Inflammatory macrophage treated with lipopolysaccharide for 1 hour (primary cell): ENCODE measurements around the gene SH3BP5L.
A peak's percentile ranks its signal among the peaks of the same experiment; 100 is the strongest.

Experiments used
- DNase-seq, 2 donors: peaks; one replicate each; pipeline ENCODE4 v3.0.0-alpha.2; 2020 to 2022

The SH3BP5L gene

DNA sequence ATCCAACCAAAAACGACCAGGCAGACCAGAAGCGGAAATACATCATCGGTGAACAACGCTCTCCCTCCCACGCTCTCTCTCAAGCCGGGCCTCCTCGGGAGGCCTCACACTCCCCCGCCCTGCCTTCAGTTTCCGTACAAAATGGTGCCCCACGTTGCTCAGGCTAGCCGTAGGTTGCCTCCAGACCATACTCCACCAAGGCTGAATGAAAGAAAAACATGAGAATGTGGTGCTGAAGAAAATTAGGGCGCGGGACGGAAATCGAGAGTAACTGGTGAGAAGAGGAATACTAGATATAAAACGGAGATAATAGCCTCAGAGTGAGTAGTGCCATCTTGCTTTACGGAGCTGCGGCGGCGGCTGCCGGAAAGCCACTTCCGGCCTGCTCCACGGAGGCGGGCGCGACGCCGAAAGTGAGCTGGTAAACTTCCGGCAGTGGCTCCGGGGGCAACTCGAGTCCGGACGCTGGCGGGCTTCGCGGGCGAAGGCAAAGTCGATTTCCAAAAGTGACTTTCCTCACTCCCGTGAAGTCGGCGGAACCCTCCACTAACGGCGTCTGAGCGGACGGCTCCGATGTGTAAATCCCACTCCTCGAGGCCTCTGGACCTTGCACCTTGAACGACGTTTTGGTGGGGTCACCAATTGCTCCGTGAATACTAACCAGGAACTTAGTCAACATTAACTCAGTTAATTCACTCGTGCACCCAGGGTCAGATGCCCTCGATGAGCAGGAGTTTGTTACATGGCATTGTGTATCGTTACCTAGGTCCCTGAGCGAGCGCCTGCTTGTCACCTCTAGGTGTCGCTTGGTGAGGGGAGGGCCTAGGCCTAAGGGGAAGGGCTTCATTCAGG is at the start of gene SH3BP5L:
Gene SH3BP5L (minus strand): TSS at position 7 of the 852 bp plus-strand sequence. CDS start 980 bp downstream, outside the sequence.
- peak; percentile 96 to 97 for DNase-seq

DNA sequence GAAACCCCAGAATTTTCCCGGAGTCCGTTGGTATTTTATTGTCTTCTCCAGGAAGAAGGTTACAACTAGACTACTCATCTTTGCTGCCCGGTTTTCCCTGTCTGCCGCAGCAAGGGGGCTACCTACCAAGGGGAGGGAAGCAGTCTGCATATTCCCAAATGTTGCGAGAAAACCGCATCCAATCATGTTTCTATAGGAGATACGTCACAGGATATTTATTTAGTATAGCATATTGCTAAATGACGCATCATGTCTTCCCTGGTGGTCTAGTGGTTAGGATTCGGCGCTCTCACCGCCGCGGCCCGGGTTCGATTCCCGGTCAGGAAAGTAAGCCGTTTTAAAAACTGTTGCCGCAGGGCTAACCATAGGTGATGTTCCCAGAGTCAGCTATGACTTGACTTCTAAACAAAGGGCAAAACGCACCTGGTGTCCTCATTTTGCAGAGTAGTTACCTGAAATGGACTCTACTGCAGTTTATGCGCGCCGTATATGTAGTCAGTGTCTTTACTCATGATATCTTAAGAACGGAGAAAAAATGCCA is 48.3 kb upstream of the SH3BP5L start:
- DNase-seq: peak in 1 of 2 donors; percentile 95

DNA sequence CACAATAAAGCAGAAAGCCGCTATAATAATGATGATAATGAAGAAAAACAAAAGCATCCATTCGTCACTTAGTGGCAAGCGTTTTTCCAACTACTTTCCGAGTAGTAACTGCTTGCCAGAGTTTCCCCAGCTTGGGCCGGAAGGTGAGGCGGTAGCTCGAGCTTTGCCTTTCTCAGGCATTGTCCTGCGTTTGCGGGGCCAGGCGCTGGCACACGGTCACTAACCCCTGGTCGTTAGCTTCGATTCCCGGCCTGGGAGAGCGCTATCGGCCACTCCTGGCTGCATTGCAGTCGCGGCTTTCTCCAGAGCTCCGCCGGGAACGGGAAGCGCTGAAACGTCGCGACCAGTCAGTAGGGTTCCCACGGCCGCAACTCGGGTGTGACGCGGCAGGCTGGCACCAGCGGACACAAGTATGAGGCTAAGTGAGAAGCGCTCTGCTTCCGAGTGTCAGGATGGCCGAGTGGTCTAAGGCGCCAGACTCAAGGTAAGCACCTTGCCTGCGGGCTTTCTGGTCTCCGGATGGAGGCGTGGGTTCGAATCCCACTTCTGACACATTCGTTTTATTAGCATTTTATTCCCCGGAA is 47.8 kb upstream of the SH3BP5L start:
- DNase-seq: peak; percentile 94 to 99

DNA sequence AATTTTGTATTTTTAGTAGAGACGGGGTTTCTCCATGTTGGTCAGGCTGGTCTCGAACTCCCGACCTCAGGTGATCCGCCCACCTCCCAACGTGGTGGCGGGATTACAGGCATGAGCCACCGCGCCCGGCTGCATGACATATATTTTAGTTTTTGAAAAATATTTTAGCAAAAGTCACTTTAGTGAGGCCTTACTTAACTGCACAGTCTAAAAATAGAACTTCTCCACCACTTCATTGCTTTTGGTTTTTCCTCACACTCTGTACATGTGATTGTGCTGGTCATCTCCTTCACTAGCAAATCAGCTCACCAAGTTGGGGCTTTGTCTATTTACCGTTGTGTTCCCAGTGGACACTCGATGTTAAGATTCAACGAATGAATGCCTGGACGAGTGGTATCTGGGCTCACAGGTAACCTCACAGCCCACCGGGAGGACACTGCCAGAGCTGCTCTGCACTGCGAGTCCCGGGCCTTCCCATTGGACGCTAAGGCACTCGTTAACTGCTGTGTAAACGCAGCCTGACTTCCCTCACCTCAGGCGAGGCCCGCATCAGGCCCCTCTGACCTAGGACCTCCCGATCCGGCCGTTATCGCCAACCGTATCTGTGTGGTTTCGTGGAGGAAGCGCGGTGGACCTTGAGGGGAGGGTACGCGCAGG is 47.2 kb upstream of the SH3BP5L start:
- DNase-seq: peak; percentile 40 to 61

DNA sequence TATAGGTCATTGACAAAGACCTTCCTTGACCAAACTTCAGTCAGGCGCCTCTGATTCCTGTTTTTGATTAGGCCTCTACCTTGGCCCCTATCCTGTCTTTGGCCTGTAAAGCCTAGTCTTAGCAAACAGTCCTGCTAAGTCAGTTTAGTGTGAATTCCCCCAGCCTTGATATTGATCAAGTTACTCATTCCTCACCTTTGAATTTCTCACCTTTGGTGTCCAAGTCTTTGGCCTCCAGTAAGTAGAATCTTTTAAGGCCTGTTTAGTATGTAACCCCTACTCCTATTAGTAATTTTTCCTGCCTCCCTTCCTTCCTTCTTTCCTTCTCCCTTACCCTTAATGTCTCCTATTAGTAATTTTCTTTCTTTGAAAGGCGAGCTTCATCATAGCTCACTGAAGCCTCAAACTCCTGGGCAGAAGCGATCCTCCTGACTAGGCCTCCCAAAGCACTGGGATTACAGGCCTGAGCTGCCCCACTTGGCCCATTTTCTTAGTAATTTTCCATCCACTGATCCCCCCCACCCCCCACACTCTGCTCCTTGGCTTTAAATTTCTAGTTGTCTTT is 46.2 kb upstream of the SH3BP5L start:
- DNase-seq: no peak

DNA sequence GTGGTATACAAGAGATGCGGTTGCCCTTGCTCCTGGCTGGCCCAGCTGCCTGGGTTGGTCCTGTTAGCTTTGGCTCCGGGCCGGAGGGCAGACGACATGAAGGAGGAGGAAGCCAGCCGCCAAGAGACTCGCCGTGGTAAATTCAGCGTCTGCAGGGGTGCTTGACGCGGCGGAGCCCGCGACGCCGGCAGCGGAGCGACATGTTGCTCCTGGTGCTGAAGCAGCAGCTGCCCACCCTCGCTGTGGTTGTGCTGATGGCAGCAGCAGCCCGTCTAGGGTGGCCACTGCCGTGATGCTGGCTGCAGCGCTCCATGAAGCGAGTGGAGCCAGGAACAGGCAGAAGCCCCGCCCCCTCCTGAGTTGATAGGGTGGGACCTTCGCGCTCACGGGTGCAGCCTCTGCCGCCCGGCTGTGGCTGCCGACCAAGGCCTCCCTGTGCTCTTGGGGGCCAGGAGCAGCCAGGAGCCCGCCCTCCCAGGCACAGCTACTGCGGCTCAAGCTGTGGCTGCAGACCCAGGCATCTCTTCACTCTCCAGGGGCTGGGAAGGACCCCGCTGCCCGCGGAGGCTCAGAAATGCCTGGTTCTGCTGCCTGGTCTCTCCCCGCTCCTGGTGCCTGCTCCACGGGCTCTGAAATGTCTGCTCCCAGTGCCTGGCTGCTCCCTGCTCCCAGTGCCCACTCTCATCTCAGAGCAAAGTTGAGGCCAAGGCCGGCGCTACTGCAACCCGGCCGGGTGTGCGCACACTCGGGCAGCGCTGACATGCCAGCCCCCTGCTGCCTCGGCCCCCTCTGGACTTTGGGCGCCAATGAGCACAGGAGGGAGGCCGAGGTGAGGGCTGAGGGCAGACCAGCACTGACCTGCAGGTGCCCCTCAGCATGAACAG is 37.5 kb upstream of the SH3BP5L start:
- DNase-seq: peak; percentile 44 to 52

DNA sequence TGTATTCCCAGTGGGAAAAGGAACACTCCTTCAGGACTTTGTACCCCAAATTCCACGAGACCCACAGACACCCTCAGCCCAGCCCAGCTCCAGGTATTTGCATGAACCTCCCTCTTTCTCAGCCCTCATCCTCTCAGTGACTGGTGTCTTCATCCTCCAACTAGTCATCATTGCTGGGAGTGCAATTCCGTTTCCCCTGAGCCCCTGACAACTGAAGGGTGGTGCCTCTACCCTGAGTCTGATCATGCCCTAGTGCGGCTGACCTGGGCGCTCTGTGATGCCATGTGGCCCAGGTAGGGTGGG is 36.9 kb upstream of the SH3BP5L start:
- DNase-seq: no peak

DNA sequence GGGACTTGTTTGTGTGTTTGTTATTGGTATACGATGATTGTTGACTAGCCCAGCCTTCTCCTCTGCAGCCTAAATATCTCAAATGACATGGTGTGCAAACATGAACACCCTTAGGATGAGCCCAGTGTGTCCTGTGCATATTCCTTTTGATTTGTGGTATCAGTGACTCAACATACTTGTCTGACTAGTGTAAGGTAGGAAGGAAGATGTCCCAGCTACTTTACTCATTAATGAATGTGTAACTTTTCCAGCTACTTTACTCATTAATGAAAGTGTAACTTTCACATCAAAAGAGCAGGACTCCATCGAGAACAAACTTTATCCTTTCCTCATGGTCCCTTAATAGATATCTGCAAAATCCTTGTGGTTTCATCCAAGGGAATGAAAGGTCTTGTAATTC is 35.9 kb upstream of the SH3BP5L start:
- no peak for DNase-seq

DNA sequence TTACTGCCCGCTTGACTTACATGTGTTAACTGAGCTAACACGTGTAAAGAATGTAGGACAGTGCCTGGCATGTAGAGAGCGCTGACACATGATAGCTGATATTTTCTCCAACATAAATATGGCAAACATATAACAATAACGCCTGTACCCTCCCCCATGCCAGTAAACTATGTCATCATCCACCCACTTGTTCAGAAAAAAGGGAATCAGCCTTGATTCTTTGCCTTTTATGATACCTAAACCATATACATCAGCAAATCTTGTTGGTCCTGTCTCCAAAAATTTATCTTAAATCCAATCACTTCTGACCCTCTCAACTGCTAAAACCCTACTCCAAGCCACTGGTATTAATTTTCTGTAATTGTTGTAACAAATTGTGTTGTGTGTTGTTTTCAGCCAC is 34.3 kb upstream of the SH3BP5L start:
- peak; percentile 23 to 56 for DNase-seq

DNA sequence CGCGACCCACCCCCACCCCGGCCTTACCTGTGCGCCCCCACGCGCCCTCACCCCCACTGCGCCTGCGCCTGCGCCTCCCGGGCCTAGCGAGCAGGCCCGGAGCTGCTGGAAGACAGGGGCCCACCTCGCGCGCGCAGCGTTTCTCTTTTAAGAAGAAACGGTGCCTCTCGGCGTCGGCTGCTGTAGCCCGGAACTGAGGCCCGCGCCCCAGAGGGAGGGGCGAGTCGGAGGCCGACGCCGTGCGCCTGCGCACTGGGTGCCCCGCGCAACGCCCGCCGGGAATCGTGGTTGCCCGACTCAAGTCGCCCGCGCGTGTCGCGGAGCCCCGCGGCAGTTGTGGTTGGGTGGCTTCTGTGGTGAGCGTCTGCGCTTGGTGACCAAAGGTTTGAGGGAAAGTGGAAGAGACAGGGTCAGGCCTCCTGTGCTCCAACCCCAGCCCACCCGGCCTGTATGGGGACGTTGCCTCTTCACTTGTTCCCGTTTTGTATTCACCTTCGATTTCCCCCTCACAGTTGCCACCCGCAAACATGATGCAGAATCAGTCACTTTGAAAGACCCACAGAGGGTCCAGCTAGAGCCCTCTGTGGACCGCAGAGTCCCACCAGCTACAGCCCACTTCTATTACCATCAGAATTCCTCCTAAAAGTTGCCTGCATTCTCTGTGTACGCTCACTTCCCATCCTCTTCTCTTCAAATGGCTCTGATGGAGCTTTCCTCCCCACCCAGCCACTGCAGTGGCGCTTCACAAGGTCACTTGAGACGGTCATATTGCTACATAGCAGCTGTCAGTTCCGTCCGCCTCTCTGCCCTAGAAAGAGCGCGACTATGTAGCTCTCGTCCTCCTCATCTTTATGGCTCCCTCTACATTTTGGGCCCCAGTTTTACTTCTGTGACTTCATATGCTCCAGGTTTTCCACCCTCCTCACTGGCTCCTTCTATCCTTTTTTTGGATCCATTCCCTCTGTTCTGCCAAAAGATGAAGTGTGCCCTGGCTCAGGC is 33.5 kb upstream of the SH3BP5L start, which contains the start of gene ZNF692:
Gene ZNF692 (minus strand): TSS at position 195 of the 999 bp plus-strand sequence. CDS start 776 bp downstream, outside the sequence.
- peak; percentile 95 to 97 for DNase-seq

DNA sequence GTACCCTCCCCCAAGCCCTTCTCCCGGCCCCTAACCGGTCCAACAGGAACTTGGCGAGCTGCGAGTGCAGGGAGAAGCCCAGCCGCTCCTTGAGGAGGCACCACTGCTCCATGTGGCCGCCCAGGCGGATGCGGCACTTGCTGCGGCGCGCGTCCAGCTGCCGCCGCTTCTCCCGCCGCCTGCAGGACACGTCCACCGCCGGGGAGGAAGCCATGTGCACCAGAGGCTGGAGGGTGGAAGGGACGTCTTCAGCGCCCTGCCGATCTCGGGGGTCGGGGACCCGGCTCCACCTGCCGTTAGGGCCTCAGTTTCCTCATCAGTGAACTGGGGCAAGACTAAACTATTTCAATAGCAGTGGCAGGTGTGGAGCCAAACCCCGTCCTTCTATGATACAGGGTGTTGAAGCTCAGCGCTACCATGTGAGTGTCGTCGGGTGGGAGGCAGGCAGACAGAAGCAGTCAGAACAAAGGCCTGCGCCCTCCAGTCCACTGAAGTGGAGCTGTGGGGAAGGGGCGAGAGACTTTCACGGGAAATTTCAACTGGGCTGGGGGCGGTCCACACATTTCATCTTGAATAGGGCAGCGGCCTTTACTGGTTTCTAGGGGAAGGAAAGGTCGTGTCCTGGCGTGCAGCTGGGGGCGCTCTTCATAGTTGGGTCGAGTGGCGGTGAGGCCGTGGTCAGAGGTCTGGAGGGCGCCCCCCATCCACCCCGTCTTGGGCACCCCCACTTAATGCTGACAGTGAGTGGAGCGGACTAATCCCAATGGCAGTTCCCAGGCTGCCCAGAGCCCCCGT is 32.6 kb upstream of the SH3BP5L start:
- DNase-seq: peak; percentile 41 to 54

DNA sequence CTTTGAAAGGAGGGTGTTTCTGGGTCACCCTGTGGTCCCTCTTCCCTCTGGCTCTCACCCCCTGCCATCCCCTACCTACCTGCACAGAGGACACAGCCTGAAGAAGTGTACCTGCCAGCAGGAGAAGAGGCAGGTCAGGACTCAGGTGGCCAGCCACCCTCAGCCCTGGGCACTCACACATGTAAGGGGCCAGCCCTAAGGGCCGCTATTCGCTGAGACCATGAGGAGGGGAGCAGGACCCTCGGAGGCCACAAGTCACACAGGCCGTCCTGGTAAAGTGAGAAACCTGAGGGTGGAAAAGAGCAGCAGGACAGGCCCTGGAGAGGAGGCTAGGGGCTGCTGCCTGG is 32.0 kb upstream of the SH3BP5L start:
- no peak for DNase-seq

DNA sequence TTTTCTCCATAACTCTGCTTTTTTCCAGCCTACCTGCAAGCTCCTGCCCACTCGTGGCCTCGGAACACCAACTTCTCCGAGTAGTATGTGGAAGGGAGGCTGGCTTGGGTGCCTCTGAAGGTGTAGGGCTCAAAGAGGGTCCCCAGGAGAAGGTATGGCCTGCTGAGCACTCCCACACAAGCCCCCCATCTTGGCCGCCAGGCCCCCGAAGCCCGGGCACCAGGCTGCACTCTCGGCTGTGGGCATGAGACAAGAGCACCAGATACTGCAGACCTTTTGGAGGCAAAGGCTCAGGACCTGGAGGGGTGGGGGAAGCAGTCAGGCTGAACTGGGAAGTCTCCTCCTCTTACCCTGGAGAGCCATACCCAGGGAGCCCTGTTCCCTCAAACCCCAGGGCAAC is 31.5 kb upstream of the SH3BP5L start:
- no peak for DNase-seq

DNA sequence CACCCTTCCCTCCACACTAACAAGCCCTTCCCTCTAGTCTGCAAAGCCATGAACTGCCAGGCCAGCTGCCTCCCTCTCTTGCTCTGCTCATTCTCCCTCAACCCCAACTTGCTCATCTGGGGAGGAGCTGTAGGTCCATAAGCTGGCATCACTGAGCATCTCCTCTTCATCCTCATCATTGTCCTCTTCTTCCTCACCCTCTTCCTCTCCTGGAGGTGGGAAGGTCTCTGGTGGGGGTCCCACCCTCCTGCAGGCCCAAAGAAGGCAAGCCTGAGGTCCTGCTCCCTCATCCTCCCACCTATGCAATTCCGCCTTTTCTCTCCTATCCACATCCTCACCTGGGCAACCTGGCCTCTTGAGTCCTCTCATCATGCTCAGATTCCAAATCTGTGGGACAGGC is 30.5 kb upstream of the SH3BP5L start:
- DNase-seq: no peak

DNA sequence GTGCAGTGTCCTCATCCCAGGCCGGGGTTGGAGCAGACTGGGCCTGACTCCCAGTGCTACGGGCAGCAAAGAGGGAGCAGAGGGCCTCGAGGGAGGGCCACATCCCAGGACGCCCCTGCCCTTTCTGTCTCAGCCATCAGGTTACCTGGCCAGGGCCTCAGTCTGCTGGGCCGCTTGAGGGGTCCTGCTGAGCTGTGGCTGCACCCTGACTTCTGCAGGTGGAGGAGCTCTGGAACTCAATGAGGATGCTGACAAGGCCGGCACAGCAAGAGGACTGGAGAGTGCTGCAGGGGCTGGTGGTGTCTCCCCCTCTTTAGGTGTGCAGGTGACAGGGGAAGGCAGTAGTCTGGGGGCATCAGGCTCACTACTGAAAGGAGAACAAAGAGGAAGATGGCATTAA is 29.9 kb upstream of the SH3BP5L start:
- no peak for DNase-seq

DNA sequence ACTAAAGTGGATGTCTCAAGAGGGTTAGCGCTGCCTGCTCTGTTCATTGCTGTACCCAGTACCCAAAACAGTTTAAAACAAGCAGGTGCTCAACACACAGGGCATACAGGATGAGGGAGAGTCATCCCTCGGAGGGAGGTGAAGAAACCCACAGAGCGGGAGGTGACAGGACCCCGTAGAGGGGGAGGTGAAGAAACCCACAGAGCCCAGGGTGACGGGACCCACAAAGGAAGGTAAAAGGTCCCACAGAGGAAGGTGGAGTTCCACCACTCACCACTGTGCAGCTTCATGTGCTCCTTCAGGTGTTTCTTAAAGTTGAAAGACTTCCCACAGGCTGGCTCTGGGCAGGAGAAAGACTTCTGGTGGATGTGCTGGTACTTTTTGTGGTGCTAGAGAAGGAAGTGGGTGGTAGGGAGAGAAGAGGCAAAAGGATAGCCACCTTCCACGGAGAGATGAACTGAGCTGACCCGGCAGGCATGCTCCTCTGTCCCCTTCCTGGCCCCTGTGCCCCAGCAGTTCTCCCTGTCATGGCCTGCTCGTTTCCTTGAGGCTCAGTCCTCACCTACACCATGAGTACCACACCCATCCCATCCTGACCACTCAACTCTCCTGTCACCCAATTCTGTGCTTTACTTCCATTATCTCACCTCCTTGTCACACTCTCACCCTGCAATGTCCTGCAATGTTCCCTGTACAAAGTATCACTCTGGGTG is 28.1 kb upstream of the SH3BP5L start:
- no peak for DNase-seq

DNA sequence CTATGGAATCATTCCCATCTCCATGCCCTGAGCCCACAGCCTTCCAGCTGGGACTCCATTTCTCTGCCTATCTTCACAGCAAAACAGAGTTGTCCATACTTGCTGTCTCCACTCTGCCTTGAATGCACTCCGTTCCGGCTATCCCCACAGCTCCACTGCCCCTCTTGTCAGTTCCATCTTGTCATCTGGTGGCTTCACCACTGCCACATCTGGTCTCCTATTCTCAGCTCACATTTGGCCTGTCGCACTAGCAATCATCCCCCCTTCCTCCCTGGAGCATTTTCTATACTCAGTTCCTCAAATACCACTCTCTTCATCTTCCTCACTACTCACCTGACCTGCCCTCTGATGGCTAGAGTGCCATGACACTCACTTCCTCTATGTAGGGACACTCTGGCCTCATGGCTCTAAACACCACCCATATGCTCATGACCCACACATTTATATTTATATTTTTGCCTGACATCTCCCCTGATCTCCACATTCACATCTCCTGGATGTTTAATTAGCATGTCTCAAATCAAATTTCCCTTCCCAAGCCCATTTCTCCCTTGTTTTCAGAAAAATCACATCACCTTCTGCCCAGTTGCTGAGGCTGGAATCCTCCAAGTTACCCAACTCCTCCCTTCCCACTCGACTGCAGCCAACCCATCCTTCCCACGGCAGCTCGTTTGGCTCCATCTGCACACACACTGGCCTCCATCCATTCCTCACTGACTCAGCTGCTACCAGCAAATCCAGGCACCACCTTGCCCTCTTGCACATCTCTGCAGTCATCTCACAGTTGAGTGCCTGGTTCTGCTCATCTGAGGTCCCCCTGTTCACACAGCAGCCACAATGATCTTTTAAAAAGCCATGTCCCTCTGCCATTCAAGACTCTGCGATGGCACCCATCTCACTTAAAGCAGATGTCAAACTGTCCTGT is 27.0 kb upstream of the SH3BP5L start:
- DNase-seq: peak; percentile 24 to 64

DNA sequence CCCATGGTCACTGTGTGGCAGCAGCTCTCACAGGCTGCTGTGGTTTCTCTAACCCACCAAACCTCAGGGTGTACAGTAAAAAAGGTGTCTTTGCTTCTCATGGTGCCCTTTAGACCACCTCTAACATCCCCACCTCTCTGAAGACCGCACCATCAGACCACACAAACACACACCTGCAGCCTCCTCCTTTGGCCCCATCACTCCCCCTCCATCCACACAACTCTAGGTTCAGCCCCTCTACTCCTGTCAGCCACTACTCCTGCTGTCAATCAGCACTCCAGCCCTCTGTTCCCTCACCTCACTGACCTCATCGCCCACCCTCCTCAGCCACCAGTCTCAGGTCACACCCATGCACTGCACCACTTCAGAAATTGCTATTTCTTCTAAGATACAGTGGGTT is 25.7 kb upstream of the SH3BP5L start:
- no peak for DNase-seq
